ENCODE measurements around the gene LRBA.

LRBA gene

DNA sequence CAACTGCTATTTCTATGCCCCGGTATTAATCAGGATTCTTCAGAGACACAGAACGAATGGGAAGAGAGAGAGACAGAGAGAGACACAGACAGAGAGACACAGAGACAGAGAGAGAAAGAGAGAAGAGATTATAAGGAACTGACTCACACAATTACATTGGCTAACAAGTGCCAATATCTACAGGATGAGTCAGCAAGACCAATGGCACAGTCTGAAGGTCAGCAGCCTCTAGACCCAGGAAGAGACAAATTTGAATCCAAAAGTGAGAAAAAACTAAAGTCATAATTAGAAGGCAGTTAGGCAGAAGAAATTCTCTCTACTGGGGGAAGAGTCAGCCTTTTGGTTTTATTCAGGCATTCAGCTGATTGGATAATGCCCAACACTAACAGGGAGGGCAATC is 245.8 kb downstream of the LRBA start:
- Histone ChIP-seq H3K4ac (ENCODE audit: low read depth in 1 of 2, low read length in 2 of 2) (no peak overlapping the region), H3K18ac (ENCODE audit: low read depth in 1 of 2, low read length in 2 of 2) (no peak overlapping the region), H4K8ac (ENCODE audit: low read length) (no peak overlapping the region)

DNA sequence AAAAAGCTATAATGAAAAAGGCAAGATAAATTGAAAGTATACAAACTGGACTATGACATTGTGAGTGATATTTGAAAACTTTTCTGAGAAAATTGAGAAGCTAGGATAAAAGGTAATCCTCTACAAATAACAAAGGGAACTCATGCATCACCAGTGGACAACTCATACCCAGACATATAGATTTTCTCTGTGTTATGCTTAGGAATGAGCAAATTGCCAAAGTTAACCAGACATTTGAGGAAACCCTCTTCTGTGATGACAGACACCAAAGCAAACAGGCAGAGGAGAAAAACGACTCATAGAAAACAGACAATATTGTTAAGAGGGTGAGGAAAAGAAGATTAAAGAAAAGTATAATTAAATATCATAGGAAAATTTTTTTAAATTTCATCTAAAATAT is 246.6 kb downstream of the LRBA start:
- H3K9me3 ChIP-seq (ENCODE audit: control insufficient read depth, low read length) = no peaks in the 10 kb centered on the region
- no peak overlapping the region for H3K23ac ChIP-seq (ENCODE audit: low read length in 2 of 2)
- no peaks in the 10 kb centered on the region for H3K27me3 ChIP-seq (ENCODE audit: control insufficient read depth in 1 of 2, insufficient read depth in 1 of 2, low read length in 2 of 2)
- no peak overlapping the region for H2AK5ac ChIP-seq (ENCODE audit: low read length, severe bottlenecking)
- DNase-seq = no peak
- H3K14ac ChIP-seq (ENCODE audit: low read length in 2 of 2) = no peak overlapping the region
- H2BK12ac ChIP-seq (ENCODE audit: low read length in 2 of 2) = no peak overlapping the region
- H3K4me2 ChIP-seq (ENCODE audit: low read length, poor library complexity, severe bottlenecking) = no peak overlapping the region
- no peaks in the 10 kb centered on the region for H3K79me1 ChIP-seq (replicated peaks; ENCODE audit: low read length, poor library complexity, severe bottlenecking)
- H2BK15ac ChIP-seq (ENCODE audit: low read depth, poor library complexity, severe bottlenecking) = no peak overlapping the region
- peaks cover 0 to 3% of the 10 kb centered on the region in 2 experiments for H3K36me3 ChIP-seq (ENCODE audit: control insufficient read depth in 1 of 2, insufficient read depth in 2 of 2, low read depth in 1 of 2, low read length in 2 of 2)
- no peak overlapping the region for H2BK120ac ChIP-seq (ENCODE audit: low read depth, low read length)
- no peak overlapping the region for H2BK5ac ChIP-seq (ENCODE audit: low read depth, low read length, poor library complexity, severe bottlenecking)
- H3K4me1 ChIP-seq (ENCODE audit: control insufficient read depth, insufficient read depth, low read depth, low read length) = peaks cover 1% of the 10 kb centered on the region
- H3K4me3 ChIP-seq (ENCODE audit: insufficient read depth in 1 of 2, low read depth in 1 of 2, low read length in 2 of 2) = no peak overlapping the region
- H3K4ac ChIP-seq (ENCODE audit: low read depth in 1 of 2, low read length in 2 of 2) = no peak overlapping the region
- H4K91ac ChIP-seq (ENCODE audit: low read length) = no peak overlapping the region
- no CpG with 5 or more reads among the region's 1 CpG for WGBS
- H3K18ac ChIP-seq (ENCODE audit: low read depth in 1 of 2, low read length in 2 of 2) = no peak overlapping the region
- H3K9ac ChIP-seq (ENCODE audit: low read length) = no peak overlapping the region
- no peak overlapping the region for H2AFZ ChIP-seq (ENCODE audit: low read depth, low read length)
- no peak overlapping the region for H4K8ac ChIP-seq (ENCODE audit: low read length)
- no peak overlapping the region for H3K27ac ChIP-seq (ENCODE audit: low read length, poor library complexity, severe bottlenecking)

More for the DNA sequence above, 245.8 kb downstream of the LRBA start:
- Histone ChIP-seq H3K23ac (ENCODE audit: low read length in 2 of 2) (no peak overlapping the region), H3K4me2 (ENCODE audit: low read length, poor library complexity, severe bottlenecking) (no peak overlapping the region), H2BK15ac (ENCODE audit: low read depth, poor library complexity, severe bottlenecking) (no peak overlapping the region), H3K14ac (ENCODE audit: low read length in 2 of 2) (no peak overlapping the region), H3K79me1 (replicated peaks; ENCODE audit: low read length, poor library complexity, severe bottlenecking) (no peaks in the 10 kb centered on the region), H3K27me3 (ENCODE audit: control insufficient read depth in 1 of 2, insufficient read depth in 1 of 2, low read length in 2 of 2) (no peaks in the 10 kb centered on the region), H2AK5ac (ENCODE audit: low read length, severe bottlenecking) (no peak overlapping the region), H2BK5ac (ENCODE audit: low read depth, low read length, poor library complexity, severe bottlenecking) (no peak overlapping the region), H2AFZ (ENCODE audit: low read depth, low read length) (no peak overlapping the region), H4K91ac (ENCODE audit: low read length) (no peak overlapping the region), H3K9ac (ENCODE audit: low read length) (no peak overlapping the region), H3K27ac (ENCODE audit: low read length, poor library complexity, severe bottlenecking) (no peak overlapping the region), H2BK120ac (ENCODE audit: low read depth, low read length) (no peak overlapping the region), H2BK12ac (ENCODE audit: low read length in 2 of 2) (no peak overlapping the region), H3K36me3 (ENCODE audit: control insufficient read depth in 1 of 2, insufficient read depth in 2 of 2, low read depth in 1 of 2, low read length in 2 of 2) (peaks cover 0 to 3% of the 10 kb centered on the region in 2 experiments), H3K4me3 (ENCODE audit: insufficient read depth in 1 of 2, low read depth in 1 of 2, low read length in 2 of 2) (no peak overlapping the region), H3K4me1 (ENCODE audit: control insufficient read depth, insufficient read depth, low read depth, low read length) (peaks cover 1% of the 10 kb centered on the region), H3K9me3 (ENCODE audit: control insufficient read depth, low read length) (no peaks in the 10 kb centered on the region)
- peak; percentile 67 for DNase-seq
- 84% methylated on average over 2 of the region's 2 CpGs for WGBS

DNA sequence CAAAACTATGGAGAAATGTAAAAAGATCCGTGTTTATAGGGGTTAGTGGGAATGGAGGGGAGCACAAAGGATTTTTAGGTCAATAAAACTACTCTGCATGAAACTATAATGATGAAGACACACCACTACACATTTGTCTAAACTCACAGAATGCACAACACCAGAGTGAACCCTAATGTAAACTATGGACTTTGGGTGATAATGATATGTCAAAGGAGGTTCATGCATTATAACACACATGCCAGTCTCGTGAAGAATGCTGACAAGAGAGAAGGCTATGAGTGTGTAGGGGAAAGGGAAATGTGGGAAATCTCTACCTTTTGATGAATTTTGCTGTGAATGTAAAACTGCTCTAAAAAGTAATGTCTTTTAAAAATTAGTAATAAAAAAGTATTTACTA is 249.9 kb downstream of the LRBA start:
- Histone ChIP-seq H4K8ac (ENCODE audit: low read length) (no peak overlapping the region), H3K14ac (ENCODE audit: low read length in 2 of 2) (no peak overlapping the region), H2BK12ac (ENCODE audit: low read length in 2 of 2) (no peak overlapping the region), H3K9me3 (ENCODE audit: control insufficient read depth, low read length) (no peaks in the 10 kb centered on the region), H3K79me1 (replicated peaks; ENCODE audit: low read length, poor library complexity, severe bottlenecking) (peaks cover 1% of the 10 kb centered on the region), H2BK120ac (ENCODE audit: low read depth, low read length) (no peak overlapping the region), H2AK5ac (ENCODE audit: low read length, severe bottlenecking) (no peak overlapping the region), H2BK15ac (ENCODE audit: low read depth, poor library complexity, severe bottlenecking) (no peak overlapping the region), H3K18ac (ENCODE audit: low read depth in 1 of 2, low read length in 2 of 2) (no peak overlapping the region), H2BK5ac (ENCODE audit: low read depth, low read length, poor library complexity, severe bottlenecking) (no peak overlapping the region), H3K36me3 (ENCODE audit: control insufficient read depth in 1 of 2, insufficient read depth in 2 of 2, low read depth in 1 of 2, low read length in 2 of 2) (no peaks in the 10 kb centered on the region), H3K27ac (ENCODE audit: low read length, poor library complexity, severe bottlenecking) (no peak overlapping the region), H3K27me3 (ENCODE audit: control insufficient read depth in 1 of 2, insufficient read depth in 1 of 2, low read length in 2 of 2) (no peaks in the 10 kb centered on the region), H3K23ac (ENCODE audit: low read length in 2 of 2) (no peak overlapping the region), H3K9ac (ENCODE audit: low read length) (no peak overlapping the region), H3K4me2 (ENCODE audit: low read length, poor library complexity, severe bottlenecking) (no peak overlapping the region), H3K4me3 (ENCODE audit: insufficient read depth in 1 of 2, low read depth in 1 of 2, low read length in 2 of 2) (no peak overlapping the region), H3K4me1 (ENCODE audit: control insufficient read depth, insufficient read depth, low read depth, low read length) (peaks cover 1% of the 10 kb centered on the region), H3K4ac (ENCODE audit: low read depth in 1 of 2, low read length in 2 of 2) (no peak overlapping the region), H4K91ac (ENCODE audit: low read length) (no peak overlapping the region), H2AFZ (ENCODE audit: low read depth, low read length) (no peak overlapping the region)
- DNase-seq = no peak
- 100% methylated on average over 2 of the region's 2 CpGs for WGBS

DNA sequence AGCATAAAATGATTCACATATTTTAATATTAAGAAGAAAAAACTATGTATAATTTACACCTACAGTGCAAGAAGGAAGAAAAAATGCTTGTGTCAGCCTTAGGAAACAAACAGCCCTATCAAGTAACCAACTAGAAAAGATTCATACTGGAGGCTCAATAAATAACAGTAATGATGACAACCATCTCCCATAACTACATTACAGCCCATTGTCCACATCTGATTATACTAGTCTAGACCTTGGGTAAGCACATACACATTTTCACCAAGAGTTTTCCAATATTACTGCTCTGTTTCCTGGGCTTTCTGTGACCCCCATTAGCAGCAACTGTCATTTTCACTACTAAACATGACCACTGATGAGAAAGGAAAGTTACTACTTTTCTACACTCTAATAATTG is 263.4 kb downstream of the LRBA start:
- Histone ChIP-seq H3K18ac (ENCODE audit: low read depth in 1 of 2, low read length in 2 of 2) (no peak overlapping the region), H3K27ac (ENCODE audit: low read length, poor library complexity, severe bottlenecking) (no peak overlapping the region), H3K4ac (ENCODE audit: low read depth in 1 of 2, low read length in 2 of 2) (no peak overlapping the region), H3K79me1 (replicated peaks; ENCODE audit: low read length, poor library complexity, severe bottlenecking) (peaks cover 2% of the 10 kb centered on the region), H2AFZ (ENCODE audit: low read depth, low read length) (no peak overlapping the region), H3K27me3 (ENCODE audit: control insufficient read depth in 1 of 2, insufficient read depth in 1 of 2, low read length in 2 of 2) (no peaks in the 10 kb centered on the region), H2BK120ac (ENCODE audit: low read depth, low read length) (no peak overlapping the region), H2BK5ac (ENCODE audit: low read depth, low read length, poor library complexity, severe bottlenecking) (no peak overlapping the region), H2AK5ac (ENCODE audit: low read length, severe bottlenecking) (no peak overlapping the region), H2BK12ac (ENCODE audit: low read length in 2 of 2) (no peak overlapping the region), H3K14ac (ENCODE audit: low read length in 2 of 2) (no peak overlapping the region), H3K9ac (ENCODE audit: low read length) (no peak overlapping the region), H4K91ac (ENCODE audit: low read length) (no peak overlapping the region), H3K9me3 (ENCODE audit: control insufficient read depth, low read length) (no peaks in the 10 kb centered on the region), H3K36me3 (ENCODE audit: control insufficient read depth in 1 of 2, insufficient read depth in 2 of 2, low read depth in 1 of 2, low read length in 2 of 2) (no peaks in the 10 kb centered on the region), H2BK15ac (ENCODE audit: low read depth, poor library complexity, severe bottlenecking) (no peak overlapping the region), H3K4me2 (ENCODE audit: low read length, poor library complexity, severe bottlenecking) (no peak overlapping the region), H3K4me1 (ENCODE audit: control insufficient read depth, insufficient read depth, low read depth, low read length) (peaks cover 2% of the 10 kb centered on the region), H4K8ac (ENCODE audit: low read length) (no peak overlapping the region), H3K23ac (ENCODE audit: low read length in 2 of 2) (no peak overlapping the region), H3K4me3 (ENCODE audit: insufficient read depth in 1 of 2, low read depth in 1 of 2, low read length in 2 of 2) (no peak overlapping the region)
- DNase-seq = no peak
